VCaP (cell line): ENCODE results near the gene GANC.
"Not testable (repeated sequence)": the region's sequence is repeated elsewhere in the genome, so short reads cannot be mapped to it uniquely, and the experiment has no call there.

Experiments
- H3K27ac ChIP-seq: fragments of 450-650 bp; 2 replicates; pipeline ENCODE4 v1.5.1; 2017
- CTCF ChIP-seq: fragments of 450-650 bp; conservative IDR thresholded peaks from 2 replicates; pipeline ENCODE4 v1.5.1; 2017; ENCODE audit warnings: mild to moderate bottlenecking, moderate library complexity

GANC gene

DNA sequence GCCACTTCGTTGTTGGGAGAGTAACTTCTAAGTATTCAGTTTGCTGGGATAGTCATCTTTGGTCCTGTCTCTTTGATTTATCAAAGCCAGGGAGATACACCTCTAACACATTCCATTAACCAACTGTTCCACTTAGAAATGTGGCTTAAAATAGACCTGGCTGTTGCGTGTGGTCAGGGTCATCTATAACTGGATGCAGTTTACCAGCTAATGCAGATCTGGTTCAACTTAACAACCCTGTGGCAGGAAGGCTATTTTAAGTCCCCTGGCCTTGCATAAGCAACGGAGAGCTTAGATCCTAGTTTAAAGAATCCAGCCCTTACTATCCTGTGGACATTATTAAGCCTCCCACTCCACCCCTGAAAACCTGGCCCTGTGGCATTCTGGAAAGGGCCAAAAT lies 58.2 kb downstream of the GANC start:
- TF ChIP-seq CTCF, result no peak
- H3K27ac ChIP-seq, result no peak overlapping the region

DNA sequence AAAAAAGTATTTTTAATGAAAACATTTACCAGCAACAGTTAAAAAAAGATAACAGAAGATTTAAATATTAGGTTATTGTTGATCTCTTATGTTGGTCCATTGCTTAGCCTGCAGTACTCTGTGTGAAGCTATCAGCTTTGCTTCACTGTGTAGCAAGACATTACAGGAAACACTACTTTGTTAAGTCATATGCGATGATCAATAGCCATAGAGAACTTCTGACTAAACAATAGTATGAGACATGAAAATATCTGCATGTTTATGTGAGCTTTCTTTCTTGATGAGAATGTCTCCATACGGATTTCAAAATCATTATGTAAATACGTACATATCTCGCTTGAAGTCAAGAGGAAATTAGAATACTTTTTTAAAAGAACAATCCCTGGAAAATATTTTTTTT lies 59.3 kb downstream of the GANC start:
- no peak for TF ChIP-seq CTCF
- no peak overlapping the region for H3K27ac ChIP-seq

DNA sequence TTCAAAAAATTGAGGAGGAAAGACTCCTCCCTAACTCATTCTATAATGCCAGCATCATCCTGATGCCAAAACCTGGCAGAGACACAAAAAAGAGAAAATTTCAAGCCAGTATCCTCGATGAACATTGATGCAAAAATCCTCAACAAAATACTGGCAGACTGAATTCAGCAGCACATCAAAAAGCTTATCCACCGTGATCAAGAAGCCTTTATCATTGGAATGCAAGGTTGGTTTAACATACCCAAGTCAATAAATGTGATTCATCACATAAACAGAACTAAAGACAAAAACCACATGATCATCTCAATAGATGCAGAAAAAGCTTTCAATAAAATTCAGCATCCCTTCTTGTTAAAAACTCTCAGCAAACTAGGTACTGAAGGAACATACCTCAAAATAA lies 62.1 kb downstream of the GANC start:
- no peak overlapping the region for H3K27ac ChIP-seq
- TF ChIP-seq CTCF, result no peak

GRCh38 chr15:42336650-42337049 lies 63.6 kb downstream of the GANC start:
- not testable (repeated sequence) for H3K27ac ChIP-seq

DNA sequence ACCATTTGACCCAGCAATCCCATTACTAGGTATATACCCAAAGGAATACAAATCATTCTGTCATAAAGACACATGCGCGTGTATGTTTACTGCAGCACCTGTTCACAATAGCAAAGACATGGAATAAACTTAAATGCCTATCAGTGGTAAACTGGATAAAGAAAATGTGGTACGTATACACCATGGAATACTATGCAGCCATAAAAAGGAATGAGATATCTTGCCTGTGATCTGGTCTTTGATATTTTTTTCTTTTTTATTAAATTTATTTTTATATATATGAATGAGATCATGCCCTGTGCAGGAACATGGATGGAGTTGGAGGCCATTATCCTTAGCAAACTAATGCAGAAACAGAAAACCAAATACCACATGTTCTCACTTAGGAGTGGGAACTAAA lies 64.1 kb downstream of the GANC start:
- H3K27ac ChIP-seq, result not testable (repeated sequence)

DNA sequence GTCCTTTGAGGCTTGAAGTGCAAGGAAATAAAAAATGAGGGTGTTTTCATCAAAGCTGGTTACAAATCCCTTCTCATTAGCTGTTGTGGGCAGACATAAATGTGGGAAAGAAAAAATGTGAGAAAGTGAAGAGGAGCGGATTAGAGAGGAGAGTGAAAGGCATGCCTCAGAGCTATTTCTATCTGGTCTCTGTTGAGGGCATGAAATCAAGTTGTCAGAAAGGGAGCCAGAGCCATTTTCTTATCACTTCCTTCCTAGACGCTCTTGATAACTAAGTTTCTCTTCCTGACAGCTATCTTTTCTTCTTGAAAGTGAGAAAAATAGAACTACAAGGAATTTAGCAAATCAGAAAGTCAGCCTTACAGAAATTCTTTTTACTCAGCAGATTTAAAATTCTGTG lies 65.5 kb downstream of the GANC start:
- H3K27ac ChIP-seq, result no peak overlapping the region
- no peak for TF ChIP-seq CTCF

GRCh38 chr15:42343596-42344232 lies 70.7 kb downstream of the GANC start:
- H3K27ac ChIP-seq, result no peak overlapping the region
- TF ChIP-seq CTCF, result no peak

- TF ChIP-seq CTCF, result no peak
- H3K27ac ChIP-seq, result no peak overlapping the region
Observed at GRCh38 chr15:42344763-42345162, 71.8 kb downstream of the GANC start.

DNA sequence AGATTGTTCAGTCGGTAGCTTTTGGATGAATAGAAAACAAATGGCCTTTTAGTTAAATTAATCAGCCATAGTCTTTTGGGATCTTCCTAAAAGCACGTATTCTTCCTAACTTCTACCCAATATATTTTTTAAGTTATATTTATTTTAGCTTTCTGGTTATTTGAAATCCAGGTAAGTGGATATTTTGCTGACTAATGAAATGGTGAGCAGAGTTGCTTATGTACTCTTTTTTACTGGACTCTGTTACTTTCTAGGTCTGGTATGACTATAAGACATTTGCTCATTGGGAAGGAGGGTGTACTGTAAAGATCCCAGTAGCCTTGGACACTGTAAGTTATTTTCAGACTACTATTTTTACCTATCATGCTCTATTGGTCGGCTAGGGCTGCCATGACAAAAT lies 72.5 kb downstream of the GANC start:
- TF ChIP-seq CTCF, result no peak
- H3K27ac ChIP-seq, result no peak overlapping the region
